HepG2 (cell line): ENCODE results near the gene CHD9. TPM values are rescaled to one million over a fixed set of nuclear protein-coding genes. Genes with fewer than 3 reads are reported as not detected.

Experiments used
- ATAC-seq: fragments of 200-7000 bp; cut with Tn5 transposase; 3 replicates; pipeline ENCODE4 v1.9.1; 2020; ENCODE audit warnings: mild to moderate bottlenecking, moderate library complexity
- BruUV-seq: library from RNA; stranded (reverse); fragments of 400-500 nt; replicated peaks from 2 replicates; lab custom pipeline; 2021; lab: Mats Ljungman, UMichigan
- CTCF ChIA-PET: fragments of 300-600 bp; formaldehyde crosslinking; extraction: SDS; loops from one replicate; lab custom pipeline; 2021; ENCODE audit warnings: low total read pairs, inconsistent platforms, low intra/inter-chr PET ratio; lab: Yijun Ruan, JAX
- POLR2A ChIA-PET: fragments of 350-600 bp; sonication (Branson Sonifier 250); formaldehyde crosslinking; loops from one replicate; lab custom pipeline; 2020; ENCODE audit warnings: antibody characterized with exemption, inconsistent platforms; lab: Yijun Ruan, JAX
- DNase-seq: peaks from one replicate; pipeline ENCODE4 v3.0.0-alpha.2; 2015; ENCODE audit warnings: low spot score
- FAIRE-seq: peaks from 3 replicates; lab custom pipeline; 2011; peaks lifted over from hg19 to GRCh38; lab: Jason Lieb, UNC
- H2AFZ ChIP-seq: one replicate; pipeline ENCODE4 v1.6.1; 2011; ENCODE audit warnings: low read length, inconsistent platforms
- H3K27ac ChIP-seq: fragments of 300-600 bp; 3 replicates; pipeline ENCODE4 v1.8.0; 2011; ENCODE audit warnings: mixed run types, mild to moderate bottlenecking, mixed read lengths, low read length, inconsistent platforms; ENCODE audit not compliant: insufficient read depth; ENCODE audit errors: extremely low read length
- H3K27me3 ChIP-seq, 2 experiments: fragments of 200-600 bp in 1 of 2; 2 replicates in 1 of 2; 3 replicates in 1 of 2; pipeline versions ENCODE4 v1.6.0 to v1.8.0; 2011; ENCODE audit warnings: low read length in 2 of 2, mild to moderate bottlenecking in 2 of 2, moderate library complexity in 2 of 2, inconsistent platforms in 1 of 2; ENCODE audit not compliant: insufficient read depth in 2 of 2, control insufficient read depth in 1 of 2
- H3K36me3 ChIP-seq, 2 experiments: fragments of 200-600 bp in 1 of 2; replicated peaks in 1 of 2; 2 replicates in 1 of 2; 3 replicates in 1 of 2; pipeline versions ENCODE4 v1.5.1 to v1.8.0; 2011; ENCODE audit warnings: low read length in 2 of 2, inconsistent platforms in 1 of 2; ENCODE audit not compliant: insufficient read depth in 2 of 2, control insufficient read depth in 1 of 2
- H3K4me1 ChIP-seq: 2 replicates; pipeline ENCODE4 v1.5.1; 2012; ENCODE audit warnings: low read length, inconsistent platforms; ENCODE audit not compliant: insufficient read depth
- H3K4me2 ChIP-seq: 2 replicates; pipeline ENCODE4 v1.6.0; 2011; ENCODE audit warnings: low read depth, low read length, inconsistent platforms
- H3K4me3 ChIP-seq, 3 experiments: fragments of 200-600 bp in 1 of 3; sonication (generic), shearing (Covaris generic) in 1 of 3; replicated peaks in 1 of 3; 2 replicates each; pipeline ENCODE4 v1.5.1; 2011 to 2016; ENCODE audit warnings: low read length in 3 of 3, inconsistent platforms in 2 of 3, low read depth in 2 of 3, mild to moderate bottlenecking in 2 of 3, control low read depth in 1 of 3, mixed read lengths in 1 of 3; ENCODE audit not compliant: insufficient read depth in 1 of 3
- H3K79me2 ChIP-seq: one replicate; pipeline ENCODE4 v1.6.1; 2011; ENCODE audit warnings: low read length, inconsistent platforms; ENCODE audit not compliant: insufficient read depth
- H3K9ac ChIP-seq: 2 replicates; pipeline ENCODE4 v1.6.0; 2011; ENCODE audit warnings: mild to moderate bottlenecking, low read depth, low read length, inconsistent platforms; ENCODE audit not compliant: insufficient read depth
- H3K9me3 ChIP-seq: 2 replicates; pipeline ENCODE4 v1.5.1; 2012; ENCODE audit warnings: mild to moderate bottlenecking, low read length
- H4K20me1 ChIP-seq: 2 replicates; pipeline ENCODE4 v1.6.0; 2011; ENCODE audit warnings: inconsistent platforms, mild to moderate bottlenecking, low read length, moderate library complexity; ENCODE audit not compliant: insufficient read depth
- ARNT2 ChIP-seq: sonication (generic); formaldehyde crosslinking; IDR thresholded peaks from 2 replicates; pipeline ENCODE4 v1.8.0; 2022; ENCODE audit warnings: mild to moderate bottlenecking, low read depth, missing genetic modification reagents, moderate library complexity
- IRF2 ChIP-seq: IDR thresholded peaks from 2 replicates; pipeline ENCODE4 v1.6.1; 2018; ENCODE audit warnings: missing genetic modification reagents, missing compliant biosample characterization
- MED13 ChIP-seq: sonication (generic); formaldehyde crosslinking; IDR thresholded peaks from 2 replicates; pipeline ENCODE4 v1.5.0; 2020; ENCODE audit warnings: missing genetic modification reagents
- PHF8 ChIP-seq: sonication (generic); formaldehyde crosslinking; IDR thresholded peaks from 2 replicates; pipeline ENCODE4 v1.5.0; 2020; ENCODE audit warnings: missing genetic modification reagents
- PRDM4 ChIP-seq: sonication (generic); formaldehyde crosslinking; IDR thresholded peaks from 2 replicates; pipeline ENCODE4 v1.9.0; 2021; ENCODE audit warnings: missing genetic modification reagents, borderline replicate concordance
- U2AF1 ChIP-seq: fragments of 200-400 bp; formaldehyde crosslinking; optimal IDR thresholded peaks from 2 replicates; pipeline ENCODE3; 2017; ENCODE audit warnings: mild to moderate bottlenecking, low read depth, low read length
- ZNF30 ChIP-seq: sonication (generic); formaldehyde crosslinking; IDR thresholded peaks from 2 replicates; pipeline ENCODE4 v1.5.0; 2020; ENCODE audit warnings: mild to moderate bottlenecking, missing genetic modification reagents
- ZNF549 ChIP-seq: sonication (generic); formaldehyde crosslinking; IDR thresholded peaks from 2 replicates; pipeline ENCODE4 v1.5.0; 2020; ENCODE audit warnings: missing genetic modification reagents
- ZNF574 ChIP-seq: sonication (generic); formaldehyde crosslinking; IDR thresholded peaks from 2 replicates; pipeline ENCODE4 v1.4.0; 2020; ENCODE audit warnings: missing genetic modification reagents
- ZNF878 ChIP-seq: sonication (generic); formaldehyde crosslinking; IDR thresholded peaks from 2 replicates; pipeline ENCODE4 v1.8.1; 2023; ENCODE audit warnings: mild to moderate bottlenecking, missing genetic modification reagents, moderate library complexity
- WGBS: methylation state at CpG from one replicate; pipeline ENCODE4 v1.1.6; 2017; ENCODE audit warnings: low lambda C conversion rate; 5-methylcytosine and 5-hydroxymethylcytosine counted together
- in situ Hi-C: cut with HindIII; loops from 2 replicates; pipeline ENCODE4 v1.10.0; 2017; ENCODE audit warnings: low pct_unique_long_range_greater_than_20kb; ENCODE audit not compliant: extremely low pct_ligation_motif_present
- intact Hi-C: fragments of 100-400 bp; cut with micrococcal nuclease; formaldehyde crosslinking; loops from one replicate; pipeline ENCODE4 v1.10.0; 2022; ENCODE audit not compliant: unreplicated experiment
- polyA plus RNA-seq, 8 experiments: library from polyadenylated mRNA; depleted of rRNA in 3 of 8; stranded (reverse) in 7 of 8; unstranded in 1 of 8; fragments of >200 nt; fragmentation: Illumina TruSeq in 4 of 8; extraction: Trizol in 4 of 8; gene quantifications; 2 replicates each; pipeline versions ENCODE4 v1.2.1 to v1.2.3, GENCODE V29; 2011 to 2016; ENCODE audit warnings: low read depth in 4 of 8, missing spikeins in 1 of 8, mixed read lengths in 1 of 8; ENCODE audit not compliant: insufficient read depth in 1 of 8
- total RNA-seq, 5 experiments: library from RNA; depleted of rRNA; stranded (reverse); fragments of >200 nt; fragmentation: Illumina TruSeq; extraction: Trizol; gene quantifications; 2 replicates each; pipeline ENCODE4 v1.2.3, GENCODE V29; 2016; ENCODE audit warnings: low read depth in 1 of 5

The CHD9 gene
- total and polyA plus RNA-seq, 2 of the 13 experiments (the other 11 are each of a cell fraction or from before 2014, with no cell fraction given), result 23.4 to 27.7 TPM

- in situ Hi-C loops, result no loop called here
- FAIRE-seq, result no peak
- DNase-seq, result no peak
Observed at GRCh38 chr16:53105565-53105964, 50.8 kb downstream of the CHD9 start.

More at GRCh38 chr16:53105565-53105964, 50.8 kb downstream of the CHD9 start:
- Histone ChIP-seq H2AFZ (no peak overlapping the region), H3K9ac (no peak overlapping the region), H3K9me3 (no peaks in the 10 kb centered on the region), H3K4me3 (no peak overlapping the region), H3K4me1 (peaks cover 6% of the 10 kb centered on the region), H3K36me3 (no peaks in the 10 kb centered on the region), H3K27ac (no peak overlapping the region), H3K4me2 (no peak overlapping the region), H4K20me1 (peaks cover under 1% of the 10 kb centered on the region; the same call in 1 of the 2 replicates), H3K79me2 (peaks cover 8% of the 10 kb centered on the region), H3K27me3 (no peaks in the 10 kb centered on the region)
- TF ChIP-seq ZNF878 (CRISPR knock-in tag), result no peak
- TF ChIP-seq ARNT2, result no peak
- TF ChIP-seq U2AF1, result no peak
- no peak for TF ChIP-seq IRF2 (CRISPR knock-in tag)
- no peak for TF ChIP-seq ZNF30 (CRISPR knock-in tag)
- no peak for TF ChIP-seq ZNF549
- no peak for TF ChIP-seq PHF8 (CRISPR knock-in tag)
- TF ChIP-seq ZNF574 (CRISPR knock-in tag), result no peak
- no peak for TF ChIP-seq PRDM4 (CRISPR knock-in tag)
- no peak for TF ChIP-seq MED13 (CRISPR knock-in tag)
- no TSS peak for BruUV-seq
- POLR2A ChIA-PET, result no interaction called here
- intact Hi-C loops, result no loop called here
- 98% methylated on average over 5 of the region's 5 CpGs for WGBS
- CTCF ChIA-PET, result no interaction called here
- ATAC-seq, result no peak
